Renal pelvis (tissue), 4 donors: ENCODE results near the gene ABTB2. TPM values are rescaled to one million over a fixed set of nuclear protein-coding genes. Genes with fewer than 3 reads are reported as not detected.
A peak's percentile ranks its signal among the peaks of the same experiment; 100 is the strongest.

ENCODE experiments used
- DNase-seq: peaks from one replicate; pipeline ENCODE4 v3.0.0-alpha.2; 2013
- polyA plus RNA-seq, 3 donors: library from polyadenylated mRNA; unstranded; fragments of 120-200 nt; gene quantifications; one replicate each; pipeline ENCODE4 v1.2.1, GENCODE V29; 2013; ENCODE audit not compliant: insufficient read length in 3 of 3

The ABTB2 gene
- polyA plus RNA-seq, 3 donors = 8.1 to 10.4 (median 9.1) TPM

DNA sequence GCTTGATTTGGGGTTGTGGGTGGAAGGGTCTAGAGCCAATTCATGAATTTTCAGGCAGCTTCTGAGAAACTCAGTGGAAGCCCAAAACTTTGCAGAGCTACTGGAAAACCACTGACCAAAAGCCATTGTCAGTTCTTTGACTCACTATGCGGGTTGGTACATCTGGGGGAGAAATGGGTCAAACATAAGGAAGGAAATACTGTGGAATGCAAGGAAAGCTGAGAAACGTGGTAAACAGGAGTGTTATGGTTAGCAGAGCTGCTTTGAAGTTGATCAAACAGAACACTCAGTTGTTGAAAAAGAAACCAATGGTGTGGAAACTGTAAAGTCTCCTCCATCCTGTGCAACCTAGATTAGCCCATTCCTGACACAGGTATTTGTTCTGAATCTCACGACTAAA is 6.3 kb upstream of the ABTB2 start:
- no peak for DNase-seq

GRCh38 chr11:34363363-34364084 is 5.7 kb upstream of the ABTB2 start:
- no peak for DNase-seq

- no peak for DNase-seq
These were observed 2.2 kb upstream of the ABTB2 start for GRCh38 chr11:34360046-34360445.

DNA sequence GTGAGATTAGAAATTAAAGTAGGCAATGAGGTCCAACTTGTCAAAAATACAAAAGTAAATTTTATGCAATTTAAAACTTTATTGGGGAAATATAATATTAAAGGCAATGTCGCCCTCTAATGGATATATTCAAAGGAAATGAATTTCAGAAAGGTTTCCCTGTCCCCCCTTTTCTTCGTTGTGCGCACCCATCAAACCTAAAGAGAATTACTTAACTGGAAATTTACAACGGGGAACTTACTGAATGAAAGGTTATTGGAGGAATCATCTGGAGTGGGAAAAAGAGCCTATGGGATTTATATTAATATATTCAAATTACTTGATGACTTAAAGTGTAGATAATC is 1.7 kb upstream of the ABTB2 start:
- DNase-seq = no peak

GRCh38 chr11:34358728-34359547 is 1.1 kb upstream of the ABTB2 start:
- DNase-seq = peak; percentile 86

GRCh38 chr11:34358258-34358727 is 483 bp upstream of the ABTB2 start:
- no peak for DNase-seq

DNA sequence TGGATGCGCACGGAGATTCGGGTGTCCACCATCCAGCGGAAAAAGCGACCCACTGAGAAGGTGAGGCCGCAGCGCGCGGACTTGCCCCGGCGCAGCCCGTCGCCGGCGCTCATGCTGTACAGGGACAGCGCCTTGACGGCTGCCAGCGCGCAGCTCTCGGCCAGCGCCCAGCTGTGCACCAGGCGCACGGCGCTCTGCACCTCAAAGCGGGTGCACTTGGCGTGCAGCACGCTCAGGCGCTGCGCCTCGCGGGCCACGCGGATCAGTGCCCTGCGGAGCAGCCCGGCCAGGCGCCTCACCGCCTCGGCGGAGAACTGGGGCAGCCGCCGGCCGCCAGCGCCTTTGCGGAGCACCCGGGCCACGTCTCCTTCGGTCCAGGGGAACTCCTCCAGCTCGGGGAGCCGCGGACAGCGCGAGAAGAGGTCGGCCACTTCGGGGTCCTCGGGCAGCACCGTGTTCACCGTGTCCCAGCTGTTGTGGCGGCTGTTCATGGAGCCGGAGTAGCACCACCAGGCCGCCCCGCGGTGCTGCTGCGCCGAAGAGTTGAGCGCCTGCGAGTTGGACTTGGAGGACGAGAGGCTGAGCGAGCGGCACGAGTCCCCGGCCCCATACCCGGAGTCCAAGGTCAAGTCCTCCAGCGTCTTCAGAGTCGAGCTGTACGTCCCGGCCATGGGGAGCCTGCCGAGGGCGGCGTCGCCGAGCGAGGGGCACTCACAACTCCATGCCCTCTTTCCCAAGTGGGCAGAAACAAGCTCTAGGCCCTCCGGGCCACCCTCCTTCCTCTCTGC is 703 bp downstream of the ABTB2 start:
- no peak for DNase-seq

GRCh38 chr11:34356576-34356912 is 1.3 kb downstream of the ABTB2 start:
- no peak for DNase-seq

DNA sequence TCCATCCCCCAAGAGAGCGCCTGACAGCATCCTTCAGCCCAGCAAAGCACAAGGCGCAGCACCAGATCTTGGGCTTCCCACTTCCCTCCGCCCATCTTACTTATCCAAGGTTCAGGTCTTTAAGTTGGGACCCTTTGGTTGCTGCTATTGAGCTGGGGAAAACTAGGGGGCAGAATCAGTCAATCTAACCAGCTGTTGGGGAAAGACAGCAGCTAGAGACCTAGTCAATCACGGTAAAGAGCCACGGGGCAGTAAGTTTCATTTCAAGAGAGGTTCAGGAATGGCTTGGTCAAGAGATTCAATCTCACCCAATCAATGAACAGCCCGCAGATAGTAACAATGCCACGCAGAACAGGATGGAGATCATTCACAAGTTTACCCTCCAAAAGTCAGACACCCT is 1.7 kb downstream of the ABTB2 start:
- DNase-seq = no peak

- no peak for DNase-seq
These were observed 2.1 kb downstream of the ABTB2 start for GRCh38 chr11:34355726-34356125.

GRCh38 chr11:34354782-34355181 is 3.0 kb downstream of the ABTB2 start:
- DNase-seq = no peak

DNA sequence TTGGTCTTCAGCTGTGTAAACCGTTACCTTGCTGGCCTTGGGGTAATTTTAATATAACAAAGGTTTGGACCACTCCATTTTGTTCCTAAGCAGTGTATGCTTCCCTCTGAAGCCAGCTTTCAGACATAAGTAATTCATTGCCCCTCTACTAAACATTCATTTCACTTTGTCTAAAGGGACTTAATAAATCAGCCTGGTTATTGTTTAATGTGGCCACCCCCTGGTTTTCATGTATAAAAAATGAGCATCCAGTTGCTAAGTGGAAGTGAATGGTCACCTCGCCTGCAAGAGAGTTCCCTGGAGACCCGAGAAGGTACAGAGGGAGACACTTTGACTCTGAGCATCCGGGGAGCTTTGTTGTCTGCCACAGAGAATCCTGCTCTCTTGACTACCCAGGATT is 3.9 kb downstream of the ABTB2 start:
- no peak for DNase-seq

DNA sequence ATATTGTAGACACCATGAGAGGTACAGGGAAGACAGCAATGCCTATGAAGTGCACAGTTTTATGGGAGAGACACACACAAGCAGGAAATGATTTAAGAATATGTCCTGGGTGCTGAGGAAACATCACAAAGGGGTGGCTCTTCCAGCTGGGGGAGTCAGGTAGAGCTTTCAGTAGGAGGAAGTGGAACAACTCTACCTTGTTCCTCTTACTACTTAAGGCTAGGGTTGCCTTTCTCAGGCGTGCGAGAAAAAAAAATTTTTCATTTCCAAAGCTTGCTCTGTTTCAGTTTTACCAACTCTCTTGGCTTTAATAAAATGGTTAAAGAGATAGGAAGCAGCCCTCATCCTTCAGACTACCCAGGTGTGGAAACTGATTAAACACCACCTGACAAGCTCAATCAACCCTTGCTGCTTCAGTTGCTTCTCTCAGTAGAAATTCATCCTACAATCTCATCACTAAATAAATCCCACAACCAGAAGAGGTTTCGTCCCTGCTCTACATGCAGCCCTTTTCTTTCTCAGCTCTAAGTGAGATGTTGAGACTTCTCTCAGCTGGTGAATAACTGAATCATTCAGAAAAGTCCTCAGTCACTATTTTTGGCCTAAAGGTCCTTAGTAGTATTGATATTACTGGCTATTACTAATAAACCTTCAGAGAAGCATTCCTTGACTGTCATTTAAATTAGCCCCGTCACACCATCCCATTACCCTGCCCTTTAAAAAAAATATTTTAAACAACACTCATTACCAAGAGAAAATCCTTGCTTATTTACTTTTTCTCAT is 5.9 kb downstream of the ABTB2 start:
- DNase-seq = no peak

GRCh38 chr11:34351051-34351450 is 6.8 kb downstream of the ABTB2 start:
- DNase-seq = no peak

- DNase-seq = no peak
These were observed 7.9 kb downstream of the ABTB2 start for GRCh38 chr11:34349882-34350281.

- no peak for DNase-seq
These were observed 8.9 kb downstream of the ABTB2 start for GRCh38 chr11:34348919-34349318.

DNA sequence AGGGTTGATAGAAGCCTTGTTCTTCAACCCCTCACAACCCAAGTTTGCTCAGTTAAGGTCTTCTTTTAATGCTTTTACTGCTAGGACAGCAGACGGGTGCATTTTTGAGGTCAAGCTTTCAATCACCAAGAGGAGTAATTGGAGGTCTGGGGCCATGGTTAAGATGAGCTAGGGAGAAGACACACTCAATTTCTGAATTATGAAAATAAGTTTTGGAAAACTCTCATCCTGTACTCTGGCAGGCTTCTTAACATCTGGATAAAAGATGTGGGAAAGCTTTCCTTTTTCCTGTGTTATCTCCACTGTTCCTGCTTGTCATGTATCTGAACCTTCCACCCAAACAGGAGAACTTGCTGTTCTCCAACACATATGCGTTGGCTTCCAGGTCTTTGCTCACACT is 9.7 kb downstream of the ABTB2 start:
- DNase-seq = no peak

DNA sequence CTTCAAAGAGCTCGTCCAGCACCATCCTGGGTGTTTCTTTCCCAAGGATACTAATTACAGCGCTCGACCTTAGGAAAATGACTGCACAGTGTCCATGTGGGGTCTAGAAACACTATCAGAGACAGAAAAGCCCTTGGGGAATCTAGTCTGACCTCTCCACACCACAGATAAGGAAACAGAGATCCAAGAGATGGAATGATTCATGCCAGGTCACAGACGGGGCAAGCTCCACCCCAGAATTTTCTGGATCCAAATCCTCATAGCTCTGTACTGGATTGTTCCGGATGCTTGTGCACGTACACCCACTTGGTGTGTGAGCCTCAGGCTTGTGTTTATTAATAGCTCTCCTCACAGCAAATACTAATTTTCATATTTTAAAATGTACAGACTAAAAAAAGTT is 11.3 kb downstream of the ABTB2 start:
- DNase-seq = no peak

DNA sequence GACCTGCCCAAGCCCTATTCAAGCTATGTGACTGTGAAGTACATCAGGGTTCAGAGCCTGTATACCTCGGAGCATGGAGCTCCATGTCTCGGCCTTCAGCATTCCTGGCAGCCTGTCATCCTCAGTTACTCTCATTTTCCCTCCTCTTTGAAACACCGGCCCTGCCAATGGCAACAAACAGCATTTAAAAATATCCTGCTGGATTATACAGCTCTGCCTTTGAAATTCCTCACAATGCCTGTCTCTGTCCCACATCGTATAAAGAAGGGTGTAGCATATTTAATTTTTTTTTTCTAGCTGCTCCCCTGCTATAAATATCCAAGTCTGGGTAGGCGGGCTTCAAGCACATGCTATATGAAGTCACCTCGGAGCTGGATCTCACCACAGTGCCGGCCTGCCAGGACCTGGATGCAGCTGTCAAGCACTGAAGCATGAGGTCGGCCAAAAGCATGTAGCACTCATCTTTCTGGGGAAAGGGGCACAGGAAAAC is 11.8 kb downstream of the ABTB2 start:
- DNase-seq = no peak

- DNase-seq = no peak
These were observed 12.3 kb downstream of the ABTB2 start for GRCh38 chr11:34345540-34345876.

GRCh38 chr11:34344768-34345539 is 12.9 kb downstream of the ABTB2 start:
- no peak for DNase-seq
